ENCODE results near the gene KLK4.

The KLK4 gene

GRCh38 chr19:50911206-50912101, at the start of gene KLK4:
Gene KLK4, minus strand, starts transcription at chr19:50911395. Its CDS starts 657 bp downstream, at chr19:50910738.
- DNase-seq: no peak

GRCh38 chr19:50959731-50960500, 48.7 kb upstream of the KLK4 start:
- no peak for DNase-seq

GRCh38 chr19:50957587-50957986, 46.4 kb upstream of the KLK4 start:
- DNase-seq: no peak

- no peak for DNase-seq
Measured at GRCh38 chr19:50952910-50953309, 41.7 kb upstream of the KLK4 start, which contains the start of gene KLK5. Gene KLK5, minus strand, starts transcription at chr19:50953038. Its CDS starts 381 bp downstream, at chr19:50952657.

- DNase-seq: no peak
Measured at GRCh38 chr19:50949861-50950260, 38.7 kb upstream of the KLK4 start.

GRCh38 chr19:50947123-50947522, 35.9 kb upstream of the KLK4 start:
- no peak for DNase-seq

GRCh38 chr19:50944795-50945194, 33.6 kb upstream of the KLK4 start:
- DNase-seq: no peak

GRCh38 chr19:50943074-50943828, 32.1 kb upstream of the KLK4 start:
- no peak for DNase-seq

GRCh38 chr19:50939596-50939995, 28.4 kb upstream of the KLK4 start:
- no peak for DNase-seq

GRCh38 chr19:50933640-50934039, 22.4 kb upstream of the KLK4 start:
- no peak for DNase-seq

GRCh38 chr19:50932690-50933083, 21.5 kb upstream of the KLK4 start:
- DNase-seq: no peak

- no peak for DNase-seq
Measured at GRCh38 chr19:50932018-50932689, 21.0 kb upstream of the KLK4 start.

GRCh38 chr19:50931023-50931422, 19.8 kb upstream of the KLK4 start:
- no peak for DNase-seq

GRCh38 chr19:50928831-50929230, 17.6 kb upstream of the KLK4 start:
- DNase-seq: no peak

GRCh38 chr19:50926144-50926543, 14.9 kb upstream of the KLK4 start:
- no peak for DNase-seq

- DNase-seq: no peak
Measured at GRCh38 chr19:50925734-50926133, 14.5 kb upstream of the KLK4 start.

- DNase-seq: no peak
Measured at GRCh38 chr19:50924586-50924985, 13.4 kb upstream of the KLK4 start.

- peak; percentile 87 for DNase-seq
Measured at GRCh38 chr19:50922317-50922853, 11.2 kb upstream of the KLK4 start.

- no peak for DNase-seq
Measured at GRCh38 chr19:50921426-50922316, 10.5 kb upstream of the KLK4 start.

GRCh38 chr19:50916069-50916468, 4.9 kb upstream of the KLK4 start:
- no peak for DNase-seq
